Measurements from ENCODE around the gene ITPK1. TPM values are rescaled to one million over a fixed set of nuclear protein-coding genes. Genes with fewer than 3 reads are reported as not detected.

ITPK1 gene
- total and polyA plus RNA-seq, 2 donors (not counting 3 experiments of a cell fraction or from before 2014, with no cell fraction given): 39.6 to 51.8 TPM

GRCh38 chr14:92897922-92898565 is 217.7 kb downstream of the ITPK1 start:
- Histone ChIP-seq H3K79me2 (ENCODE audit: control insufficient read depth, insufficient read depth, low read length) (no peaks in the 10 kb centered on the region), H3K9me1 (replicated peaks; ENCODE audit: control insufficient read depth, extremely low read depth, insufficient read depth, low read length) (no peaks in the 10 kb centered on the region), H3K27me3 (ENCODE audit: control insufficient read depth in 2 of 2, insufficient read depth in 2 of 2, low read length in 2 of 2) (peaks cover 0 to 6% of the 10 kb centered on the region in 2 experiments), H3K4me3 (replicated peaks in 1 of 3; ENCODE audit: insufficient read depth in 1 of 3, low read depth in 1 of 3, low read length in 3 of 3) (no peak overlapping the region), H3K4me1 (ENCODE audit: control insufficient read depth, extremely low read depth, insufficient read depth, low read length) (no peaks in the 10 kb centered on the region), H3K9me3 (replicated peaks; ENCODE audit: control insufficient read depth, insufficient read depth, low read length) (no peaks in the 10 kb centered on the region), H2AFZ (ENCODE audit: low read depth, low read length) (no peak overlapping the region), H4K20me1 (replicated peaks; ENCODE audit: control insufficient read depth, extremely low read depth, insufficient read depth, low read length) (no peaks in the 10 kb centered on the region), H3K9ac (replicated peaks; ENCODE audit: extremely low read depth, insufficient read depth, low read length) (no peak overlapping the region), H3K27ac (ENCODE audit: insufficient read depth, low read depth, low read length) (no peak overlapping the region), H3K36me3 (ENCODE audit: control insufficient read depth in 2 of 2, extremely low read depth in 1 of 2, insufficient read depth in 2 of 2, low read length in 2 of 2) (no peaks in the 10 kb centered on the region), H3K4me2 (ENCODE audit: insufficient read depth, low read length) (no peak overlapping the region)
- intact Hi-C loops (cut with micrococcal nuclease) (no loop called here), dilution Hi-C loops (cut with MboI; ENCODE audit: extremely low pct_ligation_motif_present, low sequenced_read_pairs) (no loop called here)
- no TSS peak for BruUV-seq (replicated peaks)
- TF ChIP-seq MAX (IDR thresholded peaks at IDR 0.05; ENCODE audit: insufficient read depth, insufficient read length) (no peak), POLR2A (IDR thresholded peaks at IDR 0.05; ENCODE audit: low read depth, low read length) (no peak), GATA2 (IDR thresholded peaks at IDR 0.05; ENCODE audit: insufficient read depth, insufficient read length, low read depth, low read length) (no peak), MYC (IDR thresholded peaks at IDR 0.05; ENCODE audit: low read depth, low read length) (no peak), FOS (IDR thresholded peaks at IDR 0.05; ENCODE audit: borderline replicate concordance, insufficient read depth, low read length) (no peak)
- ChIA-PET CTCF (no interaction called here), POLR2A (no interaction called here)
- FAIRE-seq (no peak), DNase-seq (ENCODE audit: low read depth, low spot score) (no peak)

DNA sequence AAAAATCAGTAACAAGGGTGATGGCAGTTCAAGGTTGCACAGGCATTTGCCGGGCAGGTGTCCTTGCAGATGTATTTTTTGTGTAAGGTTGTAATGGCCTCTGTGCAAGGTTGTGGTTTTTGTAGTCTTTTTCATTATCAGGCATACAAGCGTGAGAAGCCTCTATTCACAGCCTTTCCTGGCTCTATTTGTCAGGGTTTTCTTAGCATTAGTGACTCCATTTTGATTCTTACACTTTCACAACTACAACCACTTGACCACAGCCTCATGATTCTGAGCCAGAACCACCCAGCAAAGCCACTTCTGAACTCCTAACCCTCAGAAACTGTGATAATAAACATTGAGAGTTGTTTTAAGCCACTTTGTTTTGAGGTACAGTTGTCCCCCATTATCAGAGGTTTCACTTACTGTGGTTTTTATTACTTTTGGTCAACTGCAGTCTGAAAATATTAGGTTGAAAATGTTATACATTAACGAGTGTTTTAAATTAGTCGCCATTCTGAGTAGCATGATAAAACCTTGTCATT is 220.3 kb downstream of the ITPK1 start:
- no peak overlapping the region for H3K9ac ChIP-seq (replicated peaks; ENCODE audit: extremely low read depth, insufficient read depth, low read length)
- peaks cover 0 to 2% of the 10 kb centered on the region in 2 experiments for H3K27me3 ChIP-seq (ENCODE audit: control insufficient read depth in 2 of 2, insufficient read depth in 2 of 2, low read length in 2 of 2)
- no peak overlapping the region for H2AFZ ChIP-seq (ENCODE audit: low read depth, low read length)
- no peaks in the 10 kb centered on the region for H3K79me2 ChIP-seq (ENCODE audit: control insufficient read depth, insufficient read depth, low read length)
- H3K4me1 ChIP-seq (ENCODE audit: control insufficient read depth, extremely low read depth, insufficient read depth, low read length): no peaks in the 10 kb centered on the region
- H3K4me3 ChIP-seq (replicated peaks in 1 of 3; ENCODE audit: insufficient read depth in 1 of 3, low read depth in 1 of 3, low read length in 3 of 3): no peak overlapping the region
- BruUV-seq (replicated peaks): no TSS peak
- dilution Hi-C loops (cut with MboI; ENCODE audit: extremely low pct_ligation_motif_present, low sequenced_read_pairs): no loop called here
- H3K9me3 ChIP-seq (replicated peaks; ENCODE audit: control insufficient read depth, insufficient read depth, low read length): no peaks in the 10 kb centered on the region
- H3K27ac ChIP-seq (ENCODE audit: insufficient read depth, low read depth, low read length): no peak overlapping the region
- H3K36me3 ChIP-seq (ENCODE audit: control insufficient read depth in 2 of 2, extremely low read depth in 1 of 2, insufficient read depth in 2 of 2, low read length in 2 of 2): no peaks in the 10 kb centered on the region
- TF ChIP-seq GATA2 (IDR thresholded peaks at IDR 0.05; ENCODE audit: insufficient read depth, insufficient read length, low read depth, low read length): no peak
- no peak for TF ChIP-seq MAX (IDR thresholded peaks at IDR 0.05; ENCODE audit: insufficient read depth, insufficient read length)
- TF ChIP-seq POLR2AphosphoS5 (IDR thresholded peaks at IDR 0.05; ENCODE audit: insufficient read depth, low read depth, low read length): no peak
- no peak for TF ChIP-seq MYC (IDR thresholded peaks at IDR 0.05; ENCODE audit: low read depth, low read length)
- TF ChIP-seq EZH2 (IDR thresholded peaks at IDR 0.05; ENCODE audit: borderline replicate concordance, low read depth, low read length, severe bottlenecking): no peak
- TF ChIP-seq FOS (IDR thresholded peaks at IDR 0.05; ENCODE audit: borderline replicate concordance, insufficient read depth, low read length): no peak
- TF ChIP-seq, protein P1, sequence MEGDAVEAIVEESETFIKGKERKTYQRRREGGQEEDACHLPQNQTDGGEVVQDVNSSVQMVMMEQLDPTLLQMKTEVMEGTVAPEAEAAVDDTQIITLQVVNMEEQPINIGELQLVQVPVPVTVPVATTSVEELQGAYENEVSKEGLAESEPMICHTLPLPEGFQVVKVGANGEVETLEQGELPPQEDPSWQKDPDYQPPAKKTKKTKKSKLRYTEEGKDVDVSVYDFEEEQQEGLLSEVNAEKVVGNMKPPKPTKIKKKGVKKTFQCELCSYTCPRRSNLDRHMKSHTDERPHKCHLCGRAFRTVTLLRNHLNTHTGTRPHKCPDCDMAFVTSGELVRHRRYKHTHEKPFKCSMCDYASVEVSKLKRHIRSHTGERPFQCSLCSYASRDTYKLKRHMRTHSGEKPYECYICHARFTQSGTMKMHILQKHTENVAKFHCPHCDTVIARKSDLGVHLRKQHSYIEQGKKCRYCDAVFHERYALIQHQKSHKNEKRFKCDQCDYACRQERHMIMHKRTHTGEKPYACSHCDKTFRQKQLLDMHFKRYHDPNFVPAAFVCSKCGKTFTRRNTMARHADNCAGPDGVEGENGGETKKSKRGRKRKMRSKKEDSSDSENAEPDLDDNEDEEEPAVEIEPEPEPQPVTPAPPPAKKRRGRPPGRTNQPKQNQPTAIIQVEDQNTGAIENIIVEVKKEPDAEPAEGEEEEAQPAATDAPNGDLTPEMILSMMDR (IDR thresholded peaks at IDR 0.05; ENCODE audit: extremely low read depth in 1 of 2, insufficient read depth in 1 of 2, low read depth in 1 of 2, low read length in 2 of 2): no peak
- TF ChIP-seq JUN (IDR thresholded peaks at IDR 0.05; ENCODE audit: borderline replicate concordance, insufficient read depth, insufficient read length, low read depth): no peak
- ChIA-PET POLR2A (no interaction called here), CTCF (no interaction called here)
- H3K9me1 ChIP-seq (replicated peaks; ENCODE audit: control insufficient read depth, extremely low read depth, insufficient read depth, low read length): no peaks in the 10 kb centered on the region
- DNase-seq (ENCODE audit: low read depth, low spot score) (no peak), FAIRE-seq (no peak)
- no peaks in the 10 kb centered on the region for H4K20me1 ChIP-seq (replicated peaks; ENCODE audit: control insufficient read depth, extremely low read depth, insufficient read depth, low read length)
- intact Hi-C loops (cut with micrococcal nuclease): no loop called here
- H3K4me2 ChIP-seq (ENCODE audit: insufficient read depth, low read length): no peak overlapping the region
